Naive thymus-derived CD8-positive, alpha-beta T cell (primary cell): ENCODE data around the gene C5orf63. TPM values are rescaled to one million over a fixed set of nuclear protein-coding genes. Genes with fewer than 3 reads are reported as not detected.

Experiments used
- polyA plus RNA-seq, 3 donors: library from polyadenylated mRNA; unstranded; fragments of 300-500 nt; fragmentation: Illumina TruSeq; gene quantifications; one replicate each; pipeline ENCODE4 v1.2.3, GENCODE V29; 2021
- total RNA-seq, 8 experiments: library from RNA in 2 of 8; stranded (reverse) in 2 of 8; gene quantifications; one replicate each; pipeline ENCODE4 v1.2.3 and lab custom pipeline; 2021 to 2026

Gene C5orf63
- total and polyA plus RNA-seq, 5 experiments from 2014 or later = 4.2 to 23.7 (median 5.7) TPM

Other genes starting within 250 kb of the C5orf63 start
- gene MARCHF3, start 42.9 kb downstream of the C5orf63 start, total RNA-seq = 10 to 100 TPM; 12.3 to 12.7 TPM
- gene MARCHF3, start 42.9 kb downstream of the C5orf63 start, polyA plus RNA-seq = 1 to 10 TPM; 3.4 to 9.3 (median 6.8) TPM
- gene MEGF10, start 217.3 kb upstream of the C5orf63 start, total RNA-seq = under 1 TPM in 1 of 2 experiments, not detected in 1; 0.22 TPM
- not detected for gene MEGF10, start 217.3 kb upstream of the C5orf63 start, polyA plus RNA-seq